ENCODE data around the gene PNPLA3.

Gene PNPLA3

GRCh38 chr22:43995057-43995685 is 71.6 kb downstream of the PNPLA3 start:
- DNase-seq, result no peak

GRCh38 chr22:43995798-43996169 is 72.2 kb downstream of the PNPLA3 start:
- no peak for DNase-seq

GRCh38 chr22:43996170-43996980 is 72.8 kb downstream of the PNPLA3 start:
- no peak for DNase-seq

GRCh38 chr22:43996981-43997265 is 73.3 kb downstream of the PNPLA3 start:
- DNase-seq, result no peak
